Measurements from ENCODE around the gene MPRIP.

The MPRIP gene

DNA sequence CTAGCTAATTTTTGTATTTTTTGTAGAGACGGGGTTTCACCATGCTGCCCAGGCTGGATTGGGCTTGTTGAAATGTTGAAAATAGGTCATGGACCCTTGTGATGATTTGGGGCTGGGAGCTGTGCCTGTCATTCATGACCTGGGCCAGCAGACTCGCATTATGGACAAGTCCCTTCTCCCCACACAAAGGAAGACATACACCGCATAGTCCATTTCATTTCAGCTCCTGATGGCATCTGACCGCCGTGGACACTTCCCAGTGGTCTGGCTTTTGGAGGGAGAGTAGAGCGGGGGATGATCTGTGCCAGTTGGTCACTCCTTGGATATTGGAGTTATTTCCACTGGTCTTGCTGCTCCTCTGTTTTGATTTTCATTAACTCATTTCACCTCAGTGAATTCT lies 34.8 kb downstream of the MPRIP start:
- DNase-seq (ENCODE audit: low read depth): no peak
- H3K4me3 ChIP-seq (ENCODE audit: low read depth, low read length): no peak overlapping the region
- no peak for TF ChIP-seq CTCF (IDR thresholded peaks at IDR 0.05; ENCODE audit: control insufficient read depth, extremely low read depth, insufficient read depth)

DNA sequence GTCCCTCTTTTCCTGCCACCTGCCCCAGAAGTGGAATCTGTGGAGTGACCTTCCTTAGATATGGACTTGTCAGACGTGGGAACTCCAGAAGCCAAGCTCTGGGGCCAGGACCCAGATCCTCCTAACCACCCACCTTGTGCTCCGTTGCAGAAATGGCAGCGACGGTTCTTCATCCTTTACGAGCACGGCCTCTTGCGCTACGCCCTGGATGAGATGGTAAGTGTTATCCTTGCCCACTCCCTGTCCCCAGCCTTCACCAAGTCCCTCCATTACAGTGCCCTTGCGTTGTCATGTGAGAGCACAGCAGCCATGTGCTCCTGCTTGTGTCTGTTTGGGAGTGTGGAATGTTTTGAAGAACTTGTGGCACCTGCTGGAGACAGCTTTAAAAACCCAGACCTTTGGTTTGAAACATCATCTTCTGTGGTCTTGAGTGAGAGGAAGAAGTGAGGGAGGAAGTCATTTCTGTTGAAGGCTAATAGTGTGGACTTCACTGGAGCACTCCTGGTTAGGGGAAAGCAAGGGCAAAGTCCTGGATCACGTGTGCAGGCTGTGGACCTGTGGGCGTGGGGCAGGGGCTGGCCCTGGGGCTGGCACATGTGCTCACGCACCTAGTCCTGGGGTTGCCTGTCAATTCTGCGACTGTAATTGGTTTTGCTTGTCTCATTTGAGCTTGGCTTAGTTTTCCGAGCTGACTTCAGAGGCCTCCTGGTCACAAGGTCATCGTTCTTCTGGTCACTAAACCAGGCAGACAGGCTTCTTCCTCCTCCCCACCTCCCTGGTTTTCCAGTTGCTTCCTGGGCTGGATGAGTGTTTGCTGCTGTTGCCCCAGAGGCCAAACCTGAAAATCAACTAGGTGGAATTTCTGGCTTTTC lies 35.8 kb downstream of the MPRIP start:
- peak overlapping the region; percentile 39 for H3K4me3 ChIP-seq (ENCODE audit: low read depth, low read length)
- no peak for TF ChIP-seq CTCF (IDR thresholded peaks at IDR 0.05; ENCODE audit: control insufficient read depth, extremely low read depth, insufficient read depth)
- DNase-seq (ENCODE audit: low read depth): peak; percentile 90

DNA sequence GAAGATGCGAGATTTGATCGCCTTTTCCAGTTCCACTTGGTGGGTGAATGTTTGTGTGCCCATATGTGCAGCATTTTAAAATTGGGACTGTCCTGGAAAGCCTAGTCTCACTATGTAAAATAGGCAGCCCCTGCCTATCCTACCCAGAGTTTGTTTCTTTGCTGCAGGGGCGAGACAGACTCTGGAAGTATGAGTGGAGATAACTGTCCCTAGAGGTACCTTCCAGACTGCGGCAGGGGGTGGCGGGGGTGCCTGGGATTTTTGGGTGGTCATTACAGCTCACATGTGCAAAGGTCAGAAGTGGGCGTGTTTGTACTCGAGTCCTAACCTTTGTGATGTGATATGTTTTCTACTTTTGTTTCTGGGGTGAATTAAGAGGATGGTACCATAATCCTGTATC lies 36.6 kb downstream of the MPRIP start:
- DNase-seq (ENCODE audit: low read depth): no peak
- H3K4me3 ChIP-seq (ENCODE audit: low read depth, low read length): peak overlapping the region; percentile 39
- TF ChIP-seq CTCF (IDR thresholded peaks at IDR 0.05; ENCODE audit: control insufficient read depth, extremely low read depth, insufficient read depth): no peak

GRCh38 chr17:17079336-17079735 lies 37.1 kb downstream of the MPRIP start:
- DNase-seq (ENCODE audit: low read depth): no peak
- no peak for TF ChIP-seq CTCF (IDR thresholded peaks at IDR 0.05; ENCODE audit: control insufficient read depth, extremely low read depth, insufficient read depth)
- H3K4me3 ChIP-seq (ENCODE audit: low read depth, low read length): no peak overlapping the region

- no peak overlapping the region for H3K4me3 ChIP-seq (ENCODE audit: low read depth, low read length)
- no peak for TF ChIP-seq CTCF (IDR thresholded peaks at IDR 0.05; ENCODE audit: control insufficient read depth, extremely low read depth, insufficient read depth)
- DNase-seq (ENCODE audit: low read depth): no peak
These were observed 37.5 kb downstream of the MPRIP start for GRCh38 chr17:17079761-17080160.

DNA sequence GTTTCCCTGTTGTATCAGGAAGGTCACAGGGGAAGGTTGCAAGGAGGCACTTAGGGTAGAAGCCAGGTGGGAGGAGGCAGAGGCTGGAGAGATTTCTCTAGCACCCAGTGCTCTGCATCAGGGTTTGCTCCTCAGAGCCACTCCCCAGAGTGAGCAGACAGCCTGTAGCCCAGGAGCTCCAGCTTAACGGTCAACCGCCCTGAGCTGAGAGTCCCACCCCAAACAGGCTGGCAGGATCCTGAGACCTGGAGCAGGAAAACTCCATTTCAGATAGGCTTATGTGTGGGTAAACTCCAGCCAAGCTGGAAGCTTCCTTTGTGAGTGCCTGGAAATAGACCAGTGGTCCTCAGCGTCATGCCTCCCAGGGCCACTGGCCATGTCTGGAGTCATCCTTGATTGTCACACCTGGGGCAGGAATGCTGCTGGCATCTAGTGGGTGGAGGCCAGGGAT lies 37.9 kb downstream of the MPRIP start:
- TF ChIP-seq CTCF (IDR thresholded peaks at IDR 0.05; ENCODE audit: control insufficient read depth, extremely low read depth, insufficient read depth): no peak
- no peak for DNase-seq (ENCODE audit: low read depth)
- H3K4me3 ChIP-seq (ENCODE audit: low read depth, low read length): no peak overlapping the region

DNA sequence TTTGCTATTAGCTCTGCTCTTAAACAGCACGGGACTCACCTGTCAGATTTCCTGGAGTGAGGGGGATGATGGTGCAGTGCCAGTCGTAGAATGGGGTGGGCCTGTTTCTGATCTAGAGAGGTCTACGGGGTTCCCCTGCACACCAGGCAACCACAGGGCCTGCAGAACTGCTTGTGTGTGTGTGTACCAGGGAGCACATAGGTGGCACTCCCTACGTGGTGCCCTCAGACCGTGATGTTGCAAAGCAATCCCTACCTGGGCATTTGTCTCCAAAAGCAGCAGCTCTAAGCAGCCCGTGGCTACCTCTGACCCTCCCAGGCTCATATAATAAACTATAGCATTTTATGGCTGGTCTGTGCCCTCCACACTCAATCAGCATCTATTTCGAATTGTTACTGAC lies 38.5 kb downstream of the MPRIP start:
- DNase-seq (ENCODE audit: low read depth): no peak
- no peak overlapping the region for H3K4me3 ChIP-seq (ENCODE audit: low read depth, low read length)
- no peak for TF ChIP-seq CTCF (IDR thresholded peaks at IDR 0.05; ENCODE audit: control insufficient read depth, extremely low read depth, insufficient read depth)

All from LNCaP clone FGC (cell line).